Caco-2 (cell line): ENCODE data around the gene PLS1. TPM values are rescaled to one million over a fixed set of nuclear protein-coding genes. Genes with fewer than 3 reads are reported as not detected.

ENCODE experiments used
- BruUV-seq: library from RNA; stranded (reverse); fragments of 400-500 nt; replicated peaks from 2 replicates; lab custom pipeline; 2021; lab: Mats Ljungman, UMichigan
- CTCF ChIA-PET: fragments of 300-600 bp; sonication (Branson Sonifier 250); formaldehyde crosslinking; loops from one replicate; lab custom pipeline; 2022; ENCODE audit warnings: antibody characterized with exemption; lab: Charles Lee
- POLR2A ChIA-PET: fragments of 300-600 bp; sonication (Branson Sonifier 250); formaldehyde crosslinking; loops from one replicate; lab custom pipeline; 2022; ENCODE audit warnings: antibody characterized with exemption; lab: Charles Lee
- DNase-seq, 2 experiments: peaks; one replicate each; pipeline versions ENCODE4 v3.0.0 to v3.0.0-alpha.2; 2020 to 2022
- H3K27me3 ChIP-seq: replicated peaks from 2 replicates; pipeline ENCODE4 v1.6.0; 2011; ENCODE audit warnings: low read length; ENCODE audit not compliant: control insufficient read depth, insufficient read depth
- H3K36me3 ChIP-seq: 2 replicates; pipeline ENCODE4 v1.5.1; 2011; ENCODE audit warnings: low read length; ENCODE audit not compliant: control insufficient read depth, insufficient read depth
- H3K4me1 ChIP-seq: fragments of 250-450 bp; sonication (Bioruptor Pico); 2 replicates; pipeline ENCODE4 v1.5.1; 2020; ENCODE audit warnings: mild to moderate bottlenecking
- H3K4me3 ChIP-seq: 2 replicates; pipeline ENCODE4 v1.5.1; 2011; ENCODE audit warnings: low read depth, mild to moderate bottlenecking, control low read depth, low read length
- H3K9me3 ChIP-seq: fragments of 250-450 bp; sonication (Bioruptor Pico); 2 replicates; pipeline ENCODE4 v1.5.1; 2020; ENCODE audit warnings: mild to moderate bottlenecking, moderate library complexity
- H3K27ac Mint-ChIP-seq: one replicate; pipeline ENCODE4 v1.8.0; 2022; ENCODE audit warnings: mixed read lengths; ENCODE audit not compliant: unreplicated experiment
- H3K27me3 Mint-ChIP-seq: one replicate; pipeline ENCODE4 v1.8.0; 2022; ENCODE audit warnings: mixed read lengths; ENCODE audit not compliant: insufficient read depth, unreplicated experiment
- H3K36me3 Mint-ChIP-seq: one replicate; pipeline ENCODE4 v1.8.0; 2022; ENCODE audit warnings: mild to moderate bottlenecking, mixed read lengths; ENCODE audit not compliant: insufficient read depth, unreplicated experiment
- H3K4me1 Mint-ChIP-seq: one replicate; pipeline ENCODE4 v1.8.0; 2022; ENCODE audit warnings: low read depth, mixed read lengths; ENCODE audit not compliant: unreplicated experiment
- H3K4me3 Mint-ChIP-seq: one replicate; pipeline ENCODE4 v1.8.0; 2022; ENCODE audit warnings: mild to moderate bottlenecking, moderate library complexity, mixed read lengths; ENCODE audit not compliant: unreplicated experiment
- H3K9me3 Mint-ChIP-seq: one replicate; pipeline ENCODE4 v1.8.0; 2022; ENCODE audit warnings: mixed read lengths; ENCODE audit not compliant: unreplicated experiment
- CTCF ChIP-seq, 2 experiments: fragments of 200-600 bp in 1 of 2; IDR thresholded peaks; 1 replicate in 1 of 2; 2 replicates in 1 of 2; pipeline versions ENCODE4 v1.5.1 to v1.8.0; 2011 to 2022; ENCODE audit warnings: antibody characterized with exemption in 1 of 2, control low read depth in 1 of 2, inconsistent platforms in 1 of 2, low read depth in 1 of 2, low read length in 1 of 2, mild to moderate bottlenecking in 1 of 2, moderate library complexity in 1 of 2; ENCODE audit not compliant: insufficient read depth in 1 of 2, severe bottlenecking in 1 of 2, unreplicated experiment in 1 of 2
- intact Hi-C: fragments of 100-400 bp; cut with micrococcal nuclease; formaldehyde crosslinking; loops from one replicate; pipeline ENCODE4 v1.10.0; 2022; ENCODE audit not compliant: unreplicated experiment
- total RNA-seq: library from RNA; stranded (reverse); gene quantifications from 2 replicates; pipeline ENCODE4 v1.2.3, GENCODE V29; 2022

The PLS1 gene
- total RNA-seq, 1 experiment from 2014 or later, result 19.2 TPM

- Mint-ChIP-seq H3K36me3 (no peaks in the 10 kb centered on the region), H3K4me3 (no peak overlapping the region), H3K4me1 (peaks cover 15% of the 10 kb centered on the region), H3K9me3 (no peaks in the 10 kb centered on the region), H3K27ac (no peak overlapping the region), H3K27me3 (no peaks in the 10 kb centered on the region)
- DNase-seq, result no peak
- ChIA-PET POLR2A (no interaction called here), CTCF (interaction anchor here (1.4 kb wide), 1 partner anchor 74 kb away, joined by 3 read pairs; no protein-coding TSS in a partner anchor)
- BruUV-seq, result no TSS peak
- peaks cover 14% of the 10 kb centered on the region for H3K4me1 ChIP-seq
- H3K9me3 ChIP-seq, result no peaks in the 10 kb centered on the region
- H3K27me3 ChIP-seq, result no peaks in the 10 kb centered on the region
- intact Hi-C loops, result no loop called here
- H3K4me3 ChIP-seq, result no peak overlapping the region
- no peaks in the 10 kb centered on the region; the same call in 1 of the 2 replicates for H3K36me3 ChIP-seq
- TF ChIP-seq CTCF (IDR thresholded peaks at IDR 0.05; ENCODE audit: insufficient read depth in 1 of 2, low read depth in 1 of 2, low read length in 1 of 2, severe bottlenecking in 1 of 2, unreplicated experiment in 1 of 2), result no peak
These were observed 64.2 kb downstream of the PLS1 start for GRCh38 chr3:142660383-142660782.

- CTCF ChIA-PET, result interaction anchor here (1.4 kb wide), 1 partner anchor 74 kb away, joined by 3 read pairs; no protein-coding TSS in a partner anchor
- no peaks in the 10 kb centered on the region; the same call in 1 of the 2 replicates for H3K36me3 ChIP-seq
- H3K27ac Mint-ChIP-seq, result no peak overlapping the region
- H3K4me3 Mint-ChIP-seq, result no peak overlapping the region
- no peaks in the 10 kb centered on the region for H3K27me3 ChIP-seq
- H3K9me3 Mint-ChIP-seq, result no peaks in the 10 kb centered on the region
- no TSS peak for BruUV-seq
- no peak for DNase-seq
- no peak overlapping the region for H3K4me3 ChIP-seq
- H3K27me3 Mint-ChIP-seq, result no peaks in the 10 kb centered on the region
- POLR2A ChIA-PET, result no interaction called here
- intact Hi-C loops, result no loop called here
- no peaks in the 10 kb centered on the region for H3K9me3 ChIP-seq
- no peak for TF ChIP-seq CTCF (IDR thresholded peaks at IDR 0.05; ENCODE audit: insufficient read depth in 1 of 2, low read depth in 1 of 2, low read length in 1 of 2, severe bottlenecking in 1 of 2, unreplicated experiment in 1 of 2)
- H3K36me3 Mint-ChIP-seq, result no peaks in the 10 kb centered on the region
- peaks cover 15% of the 10 kb centered on the region for H3K4me1 Mint-ChIP-seq
- H3K4me1 ChIP-seq, result peaks cover 14% of the 10 kb centered on the region
These were observed 64.7 kb downstream of the PLS1 start for GRCh38 chr3:142660893-142661292.

GRCh38 chr3:142663865-142664264, 67.7 kb downstream of the PLS1 start:
- POLR2A ChIA-PET, result interaction anchor here (0.6 kb wide), 1 partner anchor 1263 kb away, joined by 3 read pairs; no protein-coding TSS in a partner anchor
- DNase-seq, result no peak
- H3K4me1 ChIP-seq, result peaks cover 14% of the 10 kb centered on the region
- H3K36me3 ChIP-seq, result no peaks in the 10 kb centered on the region; the same call in 1 of the 2 replicates
- Mint-ChIP-seq H3K4me1 (peaks cover 15% of the 10 kb centered on the region), H3K4me3 (no peak overlapping the region), H3K9me3 (no peaks in the 10 kb centered on the region), H3K27ac (no peak overlapping the region), H3K27me3 (no peaks in the 10 kb centered on the region), H3K36me3 (no peaks in the 10 kb centered on the region)
- intact Hi-C loops, result no loop called here
- TF ChIP-seq CTCF (IDR thresholded peaks at IDR 0.05; ENCODE audit: insufficient read depth in 1 of 2, low read depth in 1 of 2, low read length in 1 of 2, severe bottlenecking in 1 of 2, unreplicated experiment in 1 of 2), result no peak
- CTCF ChIA-PET, result no interaction called here
- no TSS peak for BruUV-seq
- no peak overlapping the region for H3K4me3 ChIP-seq
- no peaks in the 10 kb centered on the region for H3K27me3 ChIP-seq
- no peaks in the 10 kb centered on the region for H3K9me3 ChIP-seq
